G401 (cell line): ENCODE results near the gene MYD88. TPM values are rescaled to one million over a fixed set of nuclear protein-coding genes. Genes with fewer than 3 reads are reported as not detected.

Experiments used
- DNase-seq: peaks from one replicate; pipeline ENCODE4 v3.0.0-alpha.2; 2015; ENCODE audit warnings: low spot score
- in situ Hi-C: cut with HindIII; loops from 2 replicates; pipeline ENCODE4 v1.10.0; 2016; ENCODE audit warnings: low sequenced_read_pairs, mixed read lengths
- total RNA-seq: library from RNA; depleted of rRNA; stranded (reverse); fragments of >200 nt; shearing (Covaris generic); gene quantifications from 2 replicates; pipeline ENCODE4 v1.2.3, GENCODE V29; 2014; rRNA removed

The MYD88 gene
- 0.06 TPM in 1 of 2 replicates, not detected in the other for total RNA-seq

DNA sequence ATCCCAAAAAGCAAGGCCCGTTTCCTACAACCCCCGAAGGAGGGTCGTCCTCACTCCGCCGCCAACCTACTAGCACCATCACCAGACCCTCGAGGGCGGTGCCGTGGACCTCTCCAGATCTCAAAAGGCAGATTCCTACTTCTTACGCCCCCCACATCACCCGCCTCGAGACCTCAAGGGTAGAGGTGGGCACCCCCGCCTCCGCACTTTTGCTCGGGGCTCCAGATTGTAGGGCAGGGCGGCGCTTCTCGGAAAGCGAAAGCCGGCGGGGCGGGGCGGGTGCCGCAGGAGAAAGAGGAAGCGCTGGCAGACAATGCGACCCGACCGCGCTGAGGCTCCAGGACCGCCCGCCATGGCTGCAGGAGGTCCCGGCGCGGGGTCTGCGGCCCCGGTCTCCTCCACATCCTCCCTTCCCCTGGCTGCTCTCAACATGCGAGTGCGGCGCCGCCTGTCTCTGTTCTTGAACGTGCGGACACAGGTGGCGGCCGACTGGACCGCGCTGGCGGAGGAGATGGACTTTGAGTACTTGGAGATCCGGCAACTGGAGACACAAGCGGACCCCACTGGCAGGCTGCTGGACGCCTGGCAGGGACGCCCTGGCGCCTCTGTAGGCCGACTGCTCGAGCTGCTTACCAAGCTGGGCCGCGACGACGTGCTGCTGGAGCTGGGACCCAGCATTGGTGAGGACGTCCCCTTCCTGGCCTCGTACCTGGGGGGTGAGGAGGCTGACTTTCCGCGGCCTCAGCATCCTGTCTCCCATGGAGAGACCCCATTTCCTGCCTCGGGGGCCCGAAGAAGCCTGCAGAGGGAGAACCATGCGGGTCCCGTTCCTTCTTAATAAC is at the start of gene MYD88:
TSS of gene MYD88 (plus strand) at position 313 of the 842 bp plus-strand sequence. CDS start at position 353, 40 bp downstream.
- in situ Hi-C loops = no loop called here
- peak; percentile 60 for DNase-seq

DNA sequence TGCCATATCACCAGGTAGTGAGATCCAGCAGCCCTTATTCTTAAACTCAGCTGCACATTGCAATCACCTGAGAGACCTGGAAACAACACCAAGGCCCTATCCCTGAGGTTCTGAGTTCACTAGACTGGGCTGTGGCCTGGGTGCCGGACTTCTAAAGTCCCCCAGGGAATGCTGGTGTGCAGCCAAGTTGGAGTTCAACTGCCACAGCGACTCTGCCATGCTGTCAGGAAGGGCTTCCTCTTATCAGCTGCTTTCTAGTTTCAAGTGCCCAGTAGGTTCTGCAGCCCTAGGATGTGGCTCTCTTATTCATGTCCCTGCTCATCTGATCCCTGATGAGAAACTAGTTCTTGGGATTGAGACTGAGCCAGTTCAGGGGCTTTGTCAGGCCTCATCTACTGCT is 49.3 kb upstream of the MYD88 start:
- no peak for DNase-seq
- in situ Hi-C loops = no loop called here

DNA sequence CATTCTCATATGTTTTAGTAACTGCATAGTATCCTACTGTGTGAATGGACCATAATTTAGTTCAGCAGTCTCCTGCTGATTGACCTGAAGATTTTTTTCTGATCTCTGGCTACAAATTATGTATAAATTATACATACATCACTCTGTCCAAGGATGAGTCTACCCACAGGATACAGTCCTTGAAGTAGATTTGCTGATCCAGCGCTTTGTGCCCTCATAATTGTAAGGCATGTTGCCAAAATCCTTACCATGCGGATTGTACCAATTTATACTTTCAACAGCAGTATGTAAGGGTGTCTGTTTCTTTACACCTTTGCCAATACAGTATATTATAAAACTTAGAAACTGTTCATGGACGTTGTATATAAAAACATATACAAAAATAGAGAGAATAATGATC is 48.0 kb upstream of the MYD88 start:
- in situ Hi-C loops = no loop called here
- DNase-seq = no peak

DNA sequence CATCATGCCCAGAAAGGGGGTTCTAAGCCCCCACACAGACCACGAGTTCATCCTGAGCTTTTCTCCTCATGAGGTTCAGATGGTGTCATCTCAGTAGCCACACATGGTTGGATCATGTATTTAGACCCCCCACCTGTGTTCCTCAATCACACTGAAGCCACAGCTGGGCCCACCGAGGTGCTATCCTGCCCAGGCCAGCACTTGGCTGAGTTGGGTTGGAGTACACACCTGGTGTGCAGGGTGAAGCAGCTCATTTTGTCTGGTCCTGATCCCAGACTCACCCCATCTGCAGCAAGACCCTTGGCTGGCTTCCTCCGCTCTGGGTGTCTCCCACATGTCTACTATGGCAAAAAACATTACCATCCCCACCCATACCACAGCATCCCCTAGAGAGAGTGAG is 43.5 kb upstream of the MYD88 start:
- no peak for DNase-seq
- in situ Hi-C loops = no loop called here

DNA sequence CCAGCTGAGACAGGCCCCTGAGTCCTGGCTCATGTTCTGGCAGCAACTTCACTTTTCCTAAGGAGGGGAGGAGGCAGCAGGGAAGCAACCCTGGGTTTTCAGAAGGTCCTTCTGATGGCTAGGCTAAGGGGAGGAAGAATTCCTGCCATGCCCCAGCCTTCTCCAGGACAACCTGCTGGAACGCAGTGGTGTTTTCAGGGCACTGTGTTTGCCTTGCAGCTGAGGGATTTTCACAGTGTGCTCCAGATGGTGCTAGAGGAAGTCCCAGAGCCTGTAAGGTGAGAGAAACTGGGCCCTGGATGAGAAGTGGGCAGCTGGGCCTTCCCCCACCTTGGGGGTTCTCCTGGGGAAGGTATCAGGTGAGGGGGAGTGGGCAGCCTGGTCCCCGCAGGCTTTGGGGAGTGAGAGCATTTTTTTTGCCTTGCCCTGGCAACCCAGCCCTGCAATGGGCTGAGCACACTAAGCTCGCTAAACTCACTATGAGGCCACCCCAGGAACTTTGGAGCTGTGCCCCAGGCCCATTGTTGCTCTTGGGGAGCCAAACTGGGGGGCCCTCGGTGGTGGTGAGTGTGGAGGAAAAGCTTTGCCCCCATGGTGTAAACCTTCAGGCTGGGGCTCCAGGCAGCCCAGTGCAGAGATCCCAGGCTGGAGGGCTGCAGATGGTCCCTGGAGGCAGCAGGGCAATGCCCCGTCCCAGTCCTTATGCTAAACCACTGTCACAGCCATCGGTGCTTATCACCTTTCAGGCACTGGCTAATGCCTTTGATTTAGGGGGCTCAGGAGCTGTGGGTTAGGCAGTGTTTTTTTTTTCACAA is 42.6 kb upstream of the MYD88 start:
- in situ Hi-C loops = no loop called here
- no peak for DNase-seq

DNA sequence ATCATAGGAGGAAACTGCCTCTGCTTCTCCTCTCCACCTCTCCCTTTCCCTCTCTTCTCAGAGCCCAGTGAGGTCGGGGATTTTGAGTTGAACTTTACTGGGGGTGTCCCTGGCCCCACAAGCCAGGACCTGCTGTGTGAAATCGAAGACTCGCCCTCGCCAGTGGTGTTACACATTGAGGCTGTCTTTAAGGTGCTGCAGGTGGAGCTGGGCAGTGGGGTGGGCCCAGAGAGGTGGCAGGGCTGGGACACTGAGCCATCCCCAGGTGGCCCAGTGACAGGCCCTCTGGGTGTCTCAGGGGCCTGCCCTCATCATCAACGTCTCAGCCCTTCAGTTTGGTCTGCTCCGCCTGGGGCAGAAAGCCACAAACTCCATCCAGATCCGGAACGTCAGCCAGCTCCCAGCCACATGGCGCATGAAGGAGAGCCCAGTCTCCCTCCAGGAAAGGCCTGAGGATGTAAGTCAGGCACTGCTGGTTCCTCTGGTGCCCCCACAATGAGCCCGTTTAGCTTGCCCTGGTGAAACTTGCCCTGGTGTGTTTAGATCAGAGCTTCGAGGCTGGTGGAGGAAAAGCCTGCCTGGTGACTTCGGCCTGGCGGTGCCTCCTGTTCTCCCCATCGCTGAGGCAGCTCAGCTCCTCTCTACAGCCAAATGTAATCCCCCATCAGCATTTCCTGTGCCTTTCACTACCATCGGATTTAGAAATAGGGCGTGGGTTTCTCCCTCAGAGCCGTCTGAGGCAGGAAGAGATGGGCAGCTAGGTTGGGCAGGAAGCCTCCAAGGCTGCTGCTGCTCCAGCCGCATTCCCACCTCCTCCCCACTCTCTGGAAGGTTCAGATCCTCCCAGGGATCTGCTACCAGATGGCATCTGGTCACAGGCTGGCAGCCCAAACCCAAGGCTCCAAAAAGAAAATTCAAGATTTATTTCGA is 40.8 kb upstream of the MYD88 start:
- in situ Hi-C loops = no loop called here
- no peak for DNase-seq

DNA sequence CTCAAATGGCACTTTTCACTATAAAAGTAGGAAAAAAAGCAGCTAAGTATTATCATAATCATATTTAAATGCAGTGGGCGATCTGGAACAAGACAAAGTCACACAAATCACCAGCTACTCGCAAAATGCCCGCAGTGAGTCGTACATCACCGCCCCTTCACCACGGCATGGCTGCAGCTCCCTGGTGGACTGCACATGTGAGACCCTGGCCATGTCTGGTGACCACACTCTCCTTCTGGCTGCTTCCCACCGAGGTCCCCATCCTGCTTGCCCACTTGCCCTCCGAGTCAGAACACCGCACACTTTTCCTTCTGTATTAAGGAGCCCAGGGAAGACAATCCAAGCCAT is 40.1 kb upstream of the MYD88 start:
- no peak for DNase-seq
- in situ Hi-C loops = no loop called here

DNA sequence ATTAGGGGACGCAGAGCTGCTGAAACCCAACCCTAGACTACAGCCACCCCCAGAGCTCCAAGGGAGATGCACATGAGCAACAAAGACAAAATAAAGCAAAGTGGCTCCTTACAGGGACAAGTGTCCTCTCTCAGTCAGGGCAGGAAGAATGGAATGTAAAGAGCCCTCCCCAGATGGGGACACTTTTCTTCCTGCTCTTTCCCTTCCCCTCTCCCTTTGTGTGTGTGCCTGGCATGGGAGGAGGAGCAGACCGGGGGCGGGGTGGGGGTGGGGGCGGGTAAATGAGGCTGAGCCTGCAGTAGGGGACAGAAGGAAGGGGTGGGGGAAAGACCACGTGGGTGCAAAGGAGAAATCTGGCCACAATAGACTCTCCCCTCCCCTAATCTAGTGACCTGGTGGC is 38.9 kb upstream of the MYD88 start:
- no peak for DNase-seq
- in situ Hi-C loops = no loop called here

DNA sequence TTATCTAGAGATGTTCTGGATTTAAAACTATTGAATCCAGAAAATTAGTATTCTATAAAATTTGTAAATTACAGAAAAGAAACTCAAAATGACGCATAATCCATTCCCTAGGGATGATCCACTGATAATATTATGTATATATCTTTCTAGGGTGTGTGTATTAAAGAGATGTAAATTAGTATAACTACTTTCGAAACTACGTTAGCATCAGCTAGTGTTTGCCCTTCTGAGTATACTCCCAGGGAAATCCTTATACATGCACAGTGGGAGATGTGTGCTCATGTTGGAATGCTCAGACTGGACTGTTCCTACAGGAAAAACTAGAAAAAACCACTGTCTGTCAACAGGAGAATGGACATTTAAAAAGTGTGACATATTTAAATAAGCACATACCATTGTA is 38.0 kb upstream of the MYD88 start:
- in situ Hi-C loops = no loop called here
- DNase-seq = no peak

DNA sequence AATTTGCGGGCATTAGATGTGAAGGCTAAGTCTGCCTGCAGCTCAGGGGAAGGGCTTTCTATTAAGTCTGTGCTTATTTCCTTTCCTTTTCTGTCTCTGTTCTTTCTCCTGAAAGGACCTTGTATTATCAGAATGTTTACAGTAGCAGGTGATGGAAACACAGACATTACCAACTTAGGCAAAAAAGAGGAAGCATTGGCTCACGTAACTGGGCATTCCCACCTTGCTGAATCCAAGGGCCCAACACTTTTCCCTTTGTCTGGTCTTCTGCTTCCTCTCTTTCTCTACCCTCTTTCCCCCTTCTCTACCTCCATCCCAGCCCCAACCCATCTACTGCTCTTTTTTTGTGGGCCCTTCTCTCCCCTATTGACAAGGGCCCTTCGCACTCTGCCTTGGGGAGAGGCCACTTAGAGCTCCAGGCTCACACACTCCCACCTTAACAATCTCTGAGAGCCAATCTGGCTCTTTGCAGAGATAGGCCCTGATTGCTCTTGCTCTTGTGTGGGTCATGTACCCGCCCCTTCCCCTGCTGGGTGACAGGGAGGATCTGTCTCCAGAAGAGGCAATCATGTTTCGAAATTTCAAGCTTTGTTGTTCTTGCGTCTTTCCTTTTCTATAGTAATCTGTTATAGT is 36.5 kb upstream of the MYD88 start:
- in situ Hi-C loops = no loop called here

DNA sequence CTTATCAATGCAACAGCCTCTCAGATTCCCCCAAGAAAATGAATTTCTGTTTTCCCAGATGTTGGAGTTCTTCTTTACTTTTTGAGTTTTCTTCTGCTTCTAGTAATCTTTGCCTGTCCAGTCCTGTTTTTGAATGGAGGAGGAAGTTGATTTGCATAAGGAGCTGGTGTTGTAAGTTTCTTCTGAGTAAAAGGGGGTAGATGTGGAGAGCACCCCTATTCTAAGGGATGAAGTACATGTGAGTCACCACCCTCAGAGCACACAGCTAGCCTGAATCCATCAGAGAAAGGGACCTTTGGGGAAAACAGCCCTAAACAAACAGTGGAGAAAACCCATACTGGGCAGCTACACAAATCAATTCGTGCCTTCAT is 36.0 kb upstream of the MYD88 start:
- in situ Hi-C loops = no loop called here
- no peak for DNase-seq

More for the DNA sequence above, 36.5 kb upstream of the MYD88 start:
- no peak for DNase-seq

DNA sequence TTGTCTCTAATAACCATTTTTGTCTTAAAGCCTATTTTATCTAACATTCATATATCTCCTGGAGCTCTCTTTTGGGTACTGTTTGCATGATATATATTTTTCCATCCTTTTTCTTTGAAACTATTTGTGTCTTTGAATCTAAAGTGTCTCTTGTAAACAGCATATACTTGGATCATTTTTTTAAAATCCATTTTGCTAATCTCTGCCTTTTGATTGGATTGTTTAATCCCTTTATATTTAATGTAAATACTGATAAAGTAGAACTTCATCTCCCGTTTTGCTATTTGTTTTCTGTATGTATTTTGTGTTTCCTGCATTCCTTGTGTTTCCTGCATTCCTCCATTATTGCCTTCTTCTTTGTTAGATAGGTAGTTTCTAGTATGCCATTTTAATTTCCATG is 32.9 kb upstream of the MYD88 start:
- in situ Hi-C loops = no loop called here

DNA sequence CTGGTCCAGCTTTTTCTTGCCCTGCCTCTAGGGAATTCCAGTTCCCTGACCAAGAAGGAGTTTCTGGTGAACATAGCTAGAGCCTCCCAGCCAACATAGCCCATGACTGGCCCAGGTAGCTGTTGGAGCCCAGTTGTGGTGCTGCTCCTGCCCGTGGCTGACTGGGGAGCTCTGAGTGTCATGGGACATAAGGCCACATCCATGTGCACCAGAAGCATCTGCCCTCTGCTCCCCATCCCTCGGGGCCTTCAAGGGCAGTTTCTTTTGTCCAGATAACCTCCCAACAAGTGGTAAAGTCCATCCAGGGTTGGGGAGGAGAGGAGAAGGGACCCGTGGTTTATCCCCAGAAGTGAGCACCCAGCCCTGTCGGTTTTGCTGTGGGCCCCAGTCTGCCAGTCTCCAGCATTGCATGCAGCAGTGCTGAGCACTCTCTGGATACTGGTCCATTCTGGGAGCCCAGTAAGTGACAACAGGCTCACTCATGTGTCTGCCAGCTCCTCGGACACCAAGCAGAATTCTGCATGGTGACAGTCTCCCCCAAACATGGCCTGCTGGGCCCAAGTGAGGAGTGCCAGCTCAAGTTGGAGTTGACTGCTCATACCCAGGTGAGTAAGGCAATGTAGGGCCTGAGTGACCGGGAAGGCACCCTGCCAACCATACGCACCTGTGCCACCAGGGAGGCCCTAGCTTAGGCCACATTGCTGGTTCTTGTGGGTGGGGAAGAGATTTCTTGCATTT is 30.4 kb upstream of the MYD88 start:
- in situ Hi-C loops = no loop called here
- DNase-seq = no peak

More for the DNA sequence above, 32.9 kb upstream of the MYD88 start:
- DNase-seq = no peak

DNA sequence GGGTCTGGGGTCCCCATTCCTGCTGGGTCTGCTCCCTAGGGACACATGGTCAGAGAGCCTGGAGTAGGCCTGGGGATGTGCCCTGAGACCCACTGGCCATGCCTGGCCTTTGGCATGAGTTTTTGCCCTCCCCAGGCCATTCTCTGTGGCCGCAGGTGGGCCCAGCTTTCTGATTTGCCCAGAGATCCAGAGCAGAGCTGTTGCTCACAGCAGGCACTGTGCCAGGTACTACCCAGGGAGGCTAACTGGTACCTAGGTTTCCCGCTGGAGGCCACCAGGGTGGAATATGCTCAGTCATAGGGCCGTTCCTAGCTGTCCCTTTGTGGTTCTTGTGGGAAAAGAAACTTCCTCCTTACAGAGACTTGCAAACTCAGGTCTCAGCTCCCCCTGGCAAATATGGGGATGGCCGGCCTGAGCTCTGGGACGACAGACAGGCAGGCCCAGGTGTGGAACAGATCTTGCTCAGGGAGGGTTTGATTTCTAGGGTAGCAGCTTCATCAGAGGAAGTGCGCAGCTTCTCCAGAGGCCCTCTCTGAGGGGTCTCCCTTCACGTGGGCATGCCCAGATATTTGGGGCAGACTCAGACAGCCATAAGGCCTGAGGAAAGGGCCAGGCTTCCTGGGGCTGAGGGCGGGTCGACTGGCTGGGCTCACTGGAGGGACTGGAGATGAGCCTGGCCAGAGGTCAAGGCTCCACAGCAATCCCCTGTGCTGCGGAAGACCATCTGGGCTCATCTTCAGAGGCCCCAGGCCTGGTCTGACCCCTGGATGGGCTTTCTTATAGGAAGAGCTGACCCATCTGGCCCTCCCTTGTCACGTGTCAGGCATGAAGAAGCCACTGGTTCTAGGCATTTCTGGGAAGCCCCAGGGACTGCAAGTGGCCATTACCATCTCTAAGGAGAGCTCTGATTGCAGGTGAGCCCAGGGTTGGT is 29.5 kb upstream of the MYD88 start:
- no peak for DNase-seq
- in situ Hi-C loops = no loop called here

DNA sequence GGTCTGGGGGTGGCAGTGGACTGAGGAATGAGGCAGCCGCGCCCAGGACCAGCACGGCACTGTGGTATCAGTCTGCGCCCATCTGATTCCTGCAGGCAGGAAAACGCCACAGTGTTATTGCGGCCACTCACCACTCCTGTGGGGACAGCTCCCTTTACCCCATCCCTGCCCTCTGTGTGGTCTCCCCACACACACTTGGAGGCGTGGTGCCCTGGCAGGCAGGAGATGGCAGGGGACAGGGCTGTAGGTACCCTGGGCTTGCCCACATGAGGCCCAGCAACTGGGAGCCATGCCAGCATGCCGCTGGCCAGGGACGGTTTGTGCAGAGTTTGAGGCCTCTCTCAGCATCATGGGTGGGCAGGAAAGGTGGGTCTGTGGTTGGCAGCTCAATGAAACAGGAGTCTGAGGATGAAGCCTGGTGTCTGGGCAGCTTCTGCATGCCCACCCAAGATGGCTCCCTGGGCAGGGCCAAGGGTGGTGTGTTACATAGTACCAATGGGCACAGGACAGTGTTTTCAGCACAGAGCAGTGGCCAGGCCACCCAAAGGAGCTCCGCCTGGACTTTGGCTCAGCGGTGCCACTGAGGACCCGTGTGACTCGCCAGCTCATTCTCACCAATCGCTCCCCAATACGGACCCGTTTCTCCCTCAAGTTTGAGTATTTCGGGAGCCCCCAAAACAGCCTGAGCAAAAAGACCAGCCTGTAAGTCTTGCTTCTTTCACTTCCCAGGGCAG is 28.7 kb upstream of the MYD88 start:
- no peak for DNase-seq
- in situ Hi-C loops = no loop called here

DNA sequence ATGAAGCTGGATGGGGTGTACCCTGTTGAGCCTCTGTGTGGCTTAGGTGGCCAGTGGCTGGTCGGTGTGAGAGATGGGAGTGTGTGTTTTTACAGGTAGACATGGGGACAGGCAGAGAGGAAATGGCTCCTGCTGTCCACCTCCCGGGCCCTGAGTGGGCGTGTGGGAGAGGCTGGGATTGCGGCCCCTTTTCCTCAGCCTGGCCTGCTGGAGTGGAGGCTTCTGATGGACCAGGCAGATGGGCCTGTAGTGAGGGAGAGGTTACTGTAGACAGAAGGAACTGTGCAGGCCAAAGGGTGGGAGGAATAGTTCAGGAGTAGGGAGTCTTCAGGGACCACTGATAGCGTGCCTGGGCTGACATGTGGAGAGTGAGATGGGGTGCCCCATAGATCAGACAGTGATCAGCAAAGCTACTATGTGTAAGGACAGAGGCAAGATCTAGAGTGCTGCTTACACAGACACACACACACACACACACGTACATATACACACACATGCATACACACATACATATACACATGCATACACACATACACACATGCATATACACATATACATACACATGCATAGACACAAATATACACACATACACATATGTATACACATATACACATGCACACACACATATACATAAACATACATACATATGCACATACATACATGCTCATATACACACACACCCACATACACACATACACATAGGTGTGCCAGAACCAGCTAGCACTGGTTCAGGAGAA is 28.0 kb upstream of the MYD88 start:
- in situ Hi-C loops = no loop called here
- DNase-seq = no peak
